ENCODE data around the gene ANK3. TPM values are rescaled to one million over a fixed set of nuclear protein-coding genes. Genes with fewer than 3 reads are reported as not detected.

ANK3 gene
- total RNA-seq, 2 donors from 2014 or later, result 58.5 to 71.2 TPM

DNA sequence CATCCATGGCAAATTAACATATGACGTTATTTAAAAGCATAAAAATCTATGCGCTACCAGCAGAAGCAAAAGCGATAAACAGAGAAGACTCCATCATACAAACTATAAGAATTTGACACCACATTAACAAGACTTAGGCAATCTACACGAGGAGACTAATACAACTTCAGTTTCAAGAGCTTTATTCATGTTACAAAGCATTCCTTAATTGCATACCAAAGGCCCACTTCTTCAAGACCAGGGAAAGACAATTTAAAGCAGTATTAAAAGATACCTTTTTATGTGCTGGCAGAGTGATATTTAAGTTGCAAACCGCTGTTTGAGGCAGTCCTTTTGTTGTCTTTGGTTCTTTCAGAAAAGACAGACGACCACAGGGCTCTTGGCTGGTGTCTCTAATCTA lies 307.3 kb downstream of the ANK3 start:
- Mint-ChIP-seq H3K4me3 (no peak overlapping the region), H3K4me1 (no peaks in the 10 kb centered on the region), H3K27ac (peak overlapping the region; percentile 34), H3K27me3 (no peaks in the 10 kb centered on the region), H3K36me3 (ENCODE audit: low read depth) (peaks cover 10% of the 10 kb centered on the region)
- H3K9me3 ChIP-seq (ENCODE audit: control insufficient read depth, low read length, poor library complexity, severe bottlenecking), result no peaks in the 10 kb centered on the region
- DNase-seq, result no peak
- no peak for ATAC-seq

DNA sequence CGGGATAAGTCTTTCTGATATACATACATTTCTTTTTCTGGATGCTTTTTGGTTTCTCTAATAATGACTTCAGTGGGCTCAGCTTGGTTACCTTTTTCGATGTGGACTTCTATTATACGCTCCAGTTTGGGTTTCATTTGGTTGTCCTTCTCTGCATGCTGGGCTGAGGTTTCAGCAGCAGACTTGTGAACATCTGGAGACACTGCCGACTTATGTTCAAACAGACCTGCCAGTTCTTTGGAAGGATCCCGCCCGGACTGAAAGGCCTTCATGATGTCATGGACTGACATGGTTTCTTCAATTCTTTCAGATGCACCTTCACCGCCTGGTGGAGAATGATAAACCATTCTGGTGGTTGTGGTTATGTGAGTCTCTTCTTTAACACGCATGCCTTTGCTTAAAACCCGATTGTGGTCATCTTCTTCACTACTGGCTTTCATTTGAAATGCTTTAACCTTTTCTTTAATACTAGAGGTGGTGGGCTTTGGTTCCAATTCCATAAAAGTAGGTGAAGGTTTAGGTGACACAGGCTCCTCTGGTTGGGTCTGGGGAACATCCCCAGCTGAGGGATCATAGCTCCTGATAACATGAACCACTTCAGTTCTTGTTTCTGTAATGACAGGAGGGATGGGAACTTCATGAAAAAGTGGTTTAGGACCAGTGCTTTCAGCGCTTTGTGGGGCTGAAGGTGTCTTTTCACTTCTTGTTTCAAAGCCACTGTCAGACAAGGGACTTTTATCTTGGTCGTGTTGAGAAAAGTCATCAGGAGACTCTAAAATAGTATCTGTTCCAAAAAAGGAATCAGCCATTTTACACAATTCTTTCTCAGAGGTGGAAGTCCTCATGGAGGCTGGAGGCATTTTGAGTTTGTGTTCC lies 315.7 kb downstream of the ANK3 start:
- H3K9me3 ChIP-seq (ENCODE audit: control insufficient read depth, low read length, poor library complexity, severe bottlenecking), result no peaks in the 10 kb centered on the region
- Mint-ChIP-seq H3K27me3 (no peaks in the 10 kb centered on the region), H3K27ac (no peak overlapping the region), H3K36me3 (ENCODE audit: low read depth) (peaks cover 20% of the 10 kb centered on the region), H3K4me1 (peaks cover 4% of the 10 kb centered on the region), H3K4me3 (no peak overlapping the region)
- ATAC-seq (no peak), DNase-seq (no peak)

DNA sequence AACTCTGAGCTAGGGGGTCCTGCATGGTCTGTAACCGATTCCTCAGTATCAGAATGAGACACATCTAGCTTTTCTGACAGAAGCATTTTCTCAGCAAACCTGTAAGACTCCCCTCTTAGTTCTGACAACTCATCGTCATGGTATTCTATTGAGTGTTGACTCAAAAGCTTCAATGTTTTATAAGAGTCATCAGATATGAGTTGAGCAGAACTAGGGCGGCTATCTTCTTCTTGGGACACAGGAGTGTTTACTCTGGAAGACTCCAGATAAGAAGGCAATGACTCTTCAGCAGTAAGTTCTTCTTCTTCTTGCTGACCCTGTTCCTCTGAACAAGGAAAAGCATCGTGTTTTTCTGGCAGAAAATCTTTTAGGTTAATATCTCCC lies 316.3 kb downstream of the ANK3 start:
- Mint-ChIP-seq H3K27me3 (no peaks in the 10 kb centered on the region), H3K36me3 (ENCODE audit: low read depth) (peaks cover 20% of the 10 kb centered on the region), H3K4me3 (no peak overlapping the region), H3K4me1 (peaks cover 4% of the 10 kb centered on the region), H3K27ac (no peak overlapping the region)
- no peak for DNase-seq
- no peaks in the 10 kb centered on the region for H3K9me3 ChIP-seq (ENCODE audit: control insufficient read depth, low read length, poor library complexity, severe bottlenecking)
- ATAC-seq, result no peak

DNA sequence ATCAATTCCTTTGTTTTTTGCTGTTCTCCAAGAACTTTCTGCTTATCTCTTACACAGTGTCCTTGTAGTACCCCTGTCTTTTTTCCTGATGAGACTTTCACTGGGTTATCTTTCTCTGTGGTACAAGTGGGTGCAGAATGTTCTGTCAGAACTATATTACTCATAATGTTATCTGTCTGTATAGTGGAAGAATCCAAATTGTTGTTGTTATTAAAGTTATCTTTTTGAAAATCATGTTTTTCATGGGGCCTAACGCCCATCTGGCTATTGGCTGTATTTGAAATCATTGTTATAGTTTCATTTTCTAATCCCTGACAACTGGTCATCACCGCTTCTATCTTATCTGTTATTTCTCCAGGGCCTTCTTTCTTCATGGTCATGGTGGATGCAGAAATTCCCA lies 320.4 kb downstream of the ANK3 start:
- Mint-ChIP-seq H3K36me3 (ENCODE audit: low read depth) (peaks cover 5% of the 10 kb centered on the region), H3K4me1 (no peaks in the 10 kb centered on the region), H3K4me3 (no peak overlapping the region), H3K27ac (no peak overlapping the region), H3K27me3 (no peaks in the 10 kb centered on the region)
- no peak for DNase-seq
- no peaks in the 10 kb centered on the region for H3K9me3 ChIP-seq (ENCODE audit: control insufficient read depth, low read length, poor library complexity, severe bottlenecking)
- no peak for ATAC-seq

DNA sequence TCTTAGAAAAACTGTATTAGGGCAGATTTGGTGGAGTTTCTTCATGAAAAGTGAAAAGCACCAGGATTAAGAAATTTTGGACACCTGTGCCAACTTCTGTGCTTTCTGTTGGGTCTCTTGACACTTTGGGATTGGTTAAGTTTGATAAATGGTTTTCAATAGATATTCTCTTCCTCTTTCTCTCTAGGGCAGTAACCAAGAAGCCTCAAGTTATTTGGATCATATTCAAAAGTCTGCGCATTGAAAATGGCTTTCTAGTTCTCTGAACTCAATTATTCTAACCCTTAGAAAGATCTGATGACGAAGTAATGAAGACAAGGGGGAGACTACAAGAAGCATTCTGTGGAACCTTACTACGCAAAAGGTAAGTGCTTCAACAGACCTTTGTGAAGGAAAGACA lies 339.3 kb downstream of the ANK3 start:
- no peak for DNase-seq
- Mint-ChIP-seq H3K4me3 (no peak overlapping the region), H3K27ac (no peak overlapping the region), H3K36me3 (ENCODE audit: low read depth) (peaks cover 3% of the 10 kb centered on the region), H3K4me1 (no peaks in the 10 kb centered on the region), H3K27me3 (no peaks in the 10 kb centered on the region)
- H3K9me3 ChIP-seq (ENCODE audit: control insufficient read depth, low read length, poor library complexity, severe bottlenecking), result no peaks in the 10 kb centered on the region
- ATAC-seq, result no peak

DNA sequence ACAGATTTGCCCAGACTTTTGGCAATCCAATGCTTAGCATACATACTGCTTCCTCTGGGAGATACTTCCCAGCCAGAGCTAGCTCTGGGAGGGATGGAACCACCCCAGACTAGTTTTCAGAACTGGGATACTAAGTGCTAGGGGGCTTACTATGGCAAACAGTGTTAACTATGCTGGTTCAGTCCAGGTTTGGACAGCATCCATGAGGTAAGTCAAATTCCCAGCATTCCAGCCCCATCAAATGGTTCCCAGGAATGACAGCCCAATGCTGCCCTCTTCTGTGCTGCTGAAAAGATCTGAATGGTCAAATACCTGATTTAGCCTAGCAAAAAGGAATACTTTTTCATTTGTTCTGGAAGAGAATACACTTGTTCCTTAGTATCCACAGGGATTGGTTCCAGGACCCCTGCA lies 341.6 kb downstream of the ANK3 start:
- H3K36me3 Mint-ChIP-seq (ENCODE audit: low read depth), result peaks cover 2% of the 10 kb centered on the region
- H3K27me3 Mint-ChIP-seq, result no peaks in the 10 kb centered on the region
- H3K4me3 Mint-ChIP-seq, result no peak overlapping the region
- no peaks in the 10 kb centered on the region for H3K4me1 Mint-ChIP-seq
- DNase-seq (no peak), ATAC-seq (no peak)
- H3K27ac Mint-ChIP-seq, result no peak overlapping the region
- H3K9me3 ChIP-seq (ENCODE audit: control insufficient read depth, low read length, poor library complexity, severe bottlenecking), result no peaks in the 10 kb centered on the region

DNA sequence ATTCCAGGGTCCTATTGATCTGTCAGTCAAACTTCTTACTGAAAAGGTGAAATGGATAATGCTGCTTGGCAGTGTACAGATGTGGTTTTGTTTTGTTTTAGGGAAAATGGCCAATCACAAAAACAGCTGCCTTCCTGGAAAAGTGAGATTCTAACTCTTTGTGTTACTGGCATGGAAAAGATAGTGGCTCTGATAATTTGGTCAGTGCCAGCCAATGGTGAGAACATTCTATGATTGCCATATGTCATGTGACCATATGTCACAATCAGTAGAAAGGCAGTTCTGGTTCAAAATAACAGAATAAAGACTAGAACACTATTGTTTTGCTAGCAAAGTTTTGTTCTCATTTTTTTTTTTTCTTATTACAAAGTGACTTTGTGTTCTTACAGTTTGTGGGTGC lies 344.1 kb downstream of the ANK3 start:
- DNase-seq, result no peak
- peaks cover 4% of the 10 kb centered on the region for H3K36me3 Mint-ChIP-seq (ENCODE audit: low read depth)
- H3K4me3 Mint-ChIP-seq, result no peak overlapping the region
- H3K4me1 Mint-ChIP-seq, result no peaks in the 10 kb centered on the region
- no peak overlapping the region for H3K27ac Mint-ChIP-seq
- ATAC-seq, result no peak
- H3K9me3 ChIP-seq (ENCODE audit: control insufficient read depth, low read length, poor library complexity, severe bottlenecking), result no peaks in the 10 kb centered on the region
- H3K27me3 Mint-ChIP-seq, result no peaks in the 10 kb centered on the region

DNA sequence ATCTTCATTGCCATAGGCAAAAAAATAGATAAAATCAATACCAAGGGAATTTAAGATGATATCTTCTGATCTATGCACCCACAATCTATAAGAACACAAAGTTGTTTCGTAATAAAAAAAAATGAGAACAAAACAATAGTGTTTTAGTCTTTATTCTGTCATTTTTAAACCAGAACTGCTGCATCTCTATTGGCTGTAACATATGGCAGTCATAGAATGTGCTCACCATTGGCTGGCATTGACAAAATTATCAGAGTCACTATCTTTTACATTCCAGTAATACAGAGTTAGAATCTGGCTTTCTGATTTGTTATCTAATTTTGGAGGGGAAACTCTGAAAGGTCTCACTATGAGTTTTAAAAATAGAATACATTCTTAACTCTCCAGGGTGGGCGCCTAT lies 344.7 kb downstream of the ANK3 start:
- DNase-seq (no peak), ATAC-seq (no peak)
- Mint-ChIP-seq H3K36me3 (ENCODE audit: low read depth) (peaks cover 4% of the 10 kb centered on the region), H3K4me3 (no peak overlapping the region), H3K4me1 (no peaks in the 10 kb centered on the region), H3K27me3 (no peaks in the 10 kb centered on the region), H3K27ac (no peak overlapping the region)
- H3K9me3 ChIP-seq (ENCODE audit: control insufficient read depth, low read length, poor library complexity, severe bottlenecking), result no peaks in the 10 kb centered on the region

DNA sequence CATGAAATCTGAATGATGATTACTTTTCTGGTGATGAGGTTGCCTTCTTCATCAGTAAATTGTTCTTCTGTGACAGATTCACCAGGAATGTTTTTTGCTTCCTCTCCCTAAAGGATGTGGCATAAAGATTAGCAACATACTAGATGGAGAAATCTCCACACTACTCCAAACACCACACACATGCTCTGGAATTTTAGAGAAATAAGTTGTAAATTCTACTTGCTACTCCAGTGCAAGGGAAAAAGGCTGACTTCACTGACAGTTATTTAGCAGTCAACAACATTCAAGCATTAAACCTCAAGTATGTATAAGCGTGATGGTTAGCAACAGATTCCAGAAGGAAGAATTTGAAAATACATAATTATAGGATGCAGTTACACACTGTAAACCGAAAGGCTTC lies 345.4 kb downstream of the ANK3 start:
- no peak for ATAC-seq
- peaks cover 4% of the 10 kb centered on the region for H3K36me3 Mint-ChIP-seq (ENCODE audit: low read depth)
- H3K4me3 Mint-ChIP-seq, result no peak overlapping the region
- H3K4me1 Mint-ChIP-seq, result no peaks in the 10 kb centered on the region
- H3K27ac Mint-ChIP-seq, result no peak overlapping the region
- no peak for DNase-seq
- no peaks in the 10 kb centered on the region for H3K27me3 Mint-ChIP-seq
- H3K9me3 ChIP-seq (ENCODE audit: control insufficient read depth, low read length, poor library complexity, severe bottlenecking), result no peaks in the 10 kb centered on the region

DNA sequence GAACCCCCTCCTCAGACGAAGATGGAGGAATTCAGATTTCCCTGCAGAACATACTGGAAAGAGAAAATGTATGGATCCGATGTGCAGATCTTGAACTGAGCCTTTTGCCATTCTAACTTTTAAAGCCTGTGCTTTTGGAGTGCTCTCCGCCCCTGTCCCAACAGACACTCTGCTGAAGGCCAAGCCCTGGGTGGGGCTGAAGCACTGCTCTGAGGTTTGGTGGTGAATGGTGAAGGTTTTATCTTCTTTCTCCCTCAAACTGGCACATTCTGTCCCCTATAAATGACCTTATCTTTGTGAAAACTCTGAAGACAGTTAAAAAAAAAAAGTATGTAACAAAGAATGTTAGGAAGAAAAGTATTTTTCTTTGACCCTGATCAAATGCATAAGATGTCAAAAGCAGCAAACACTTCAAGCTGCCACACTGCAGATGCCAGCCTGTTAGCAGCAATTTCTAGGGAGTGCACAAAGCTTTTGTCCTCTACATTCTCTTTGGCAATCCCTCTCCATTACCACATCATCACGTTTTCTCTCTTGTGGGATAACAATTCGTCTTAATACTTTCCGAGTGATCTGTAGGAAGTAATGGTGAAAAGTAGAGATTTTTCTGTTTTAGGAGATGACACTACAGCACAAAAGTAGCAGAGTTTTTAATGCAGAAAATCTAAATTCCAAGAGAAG lies 346.0 kb downstream of the ANK3 start:
- Mint-ChIP-seq H3K27ac (no peak overlapping the region), H3K4me3 (no peak overlapping the region), H3K4me1 (no peaks in the 10 kb centered on the region), H3K27me3 (no peaks in the 10 kb centered on the region), H3K36me3 (ENCODE audit: low read depth) (peaks cover 5% of the 10 kb centered on the region)
- no peaks in the 10 kb centered on the region for H3K9me3 ChIP-seq (ENCODE audit: control insufficient read depth, low read length, poor library complexity, severe bottlenecking)
- no peak for ATAC-seq
- DNase-seq, result no peak

DNA sequence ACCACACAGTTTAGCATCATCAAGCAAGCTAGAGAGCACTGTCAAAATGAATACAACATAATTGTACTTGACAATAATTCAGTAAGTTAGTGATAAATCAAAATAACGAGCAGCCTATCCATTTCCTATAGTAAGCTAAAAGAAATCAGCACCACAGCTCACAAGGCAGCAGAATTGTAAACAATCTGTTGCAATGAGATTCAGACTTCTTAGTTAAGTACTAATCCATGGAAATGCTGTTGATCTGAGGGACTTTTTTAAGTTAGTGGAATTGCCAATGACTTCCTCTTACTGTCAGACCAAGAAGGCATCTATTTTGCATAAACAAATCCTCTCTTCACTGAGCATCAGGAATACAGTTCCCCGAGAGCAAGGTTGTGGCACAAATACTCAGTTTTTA lies 346.8 kb downstream of the ANK3 start:
- DNase-seq (no peak), ATAC-seq (no peak)
- no peak overlapping the region for H3K4me3 Mint-ChIP-seq
- H3K36me3 Mint-ChIP-seq (ENCODE audit: low read depth), result peaks cover 8% of the 10 kb centered on the region
- no peaks in the 10 kb centered on the region for H3K9me3 ChIP-seq (ENCODE audit: control insufficient read depth, low read length, poor library complexity, severe bottlenecking)
- H3K4me1 Mint-ChIP-seq, result no peaks in the 10 kb centered on the region
- H3K27me3 Mint-ChIP-seq, result no peaks in the 10 kb centered on the region
- H3K27ac Mint-ChIP-seq, result no peak overlapping the region

DNA sequence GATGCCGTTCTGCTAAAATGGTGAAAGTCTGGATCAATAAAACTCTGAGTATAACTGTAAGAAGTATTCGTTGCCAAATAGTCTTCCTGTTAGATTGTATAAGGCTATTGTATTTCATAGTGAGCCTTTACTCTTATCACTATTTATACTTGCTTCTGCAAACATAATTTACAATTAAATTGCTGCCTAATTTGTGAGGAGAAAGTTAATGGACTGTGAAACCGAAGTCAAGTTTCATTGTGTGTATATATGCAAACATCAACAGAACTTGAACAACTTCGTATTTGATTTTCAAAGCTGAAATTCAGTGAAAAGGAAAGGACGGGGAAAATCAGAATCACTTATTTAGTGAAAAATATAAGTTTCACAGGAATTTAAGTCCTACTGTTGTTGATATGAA lies 347.4 kb downstream of the ANK3 start:
- Mint-ChIP-seq H3K4me1 (peaks cover 3% of the 10 kb centered on the region), H3K4me3 (no peak overlapping the region), H3K27ac (no peak overlapping the region), H3K27me3 (no peaks in the 10 kb centered on the region), H3K36me3 (ENCODE audit: low read depth) (peaks cover 8% of the 10 kb centered on the region)
- H3K9me3 ChIP-seq (ENCODE audit: control insufficient read depth, low read length, poor library complexity, severe bottlenecking), result no peaks in the 10 kb centered on the region
- ATAC-seq, result no peak
- DNase-seq, result no peak

DNA sequence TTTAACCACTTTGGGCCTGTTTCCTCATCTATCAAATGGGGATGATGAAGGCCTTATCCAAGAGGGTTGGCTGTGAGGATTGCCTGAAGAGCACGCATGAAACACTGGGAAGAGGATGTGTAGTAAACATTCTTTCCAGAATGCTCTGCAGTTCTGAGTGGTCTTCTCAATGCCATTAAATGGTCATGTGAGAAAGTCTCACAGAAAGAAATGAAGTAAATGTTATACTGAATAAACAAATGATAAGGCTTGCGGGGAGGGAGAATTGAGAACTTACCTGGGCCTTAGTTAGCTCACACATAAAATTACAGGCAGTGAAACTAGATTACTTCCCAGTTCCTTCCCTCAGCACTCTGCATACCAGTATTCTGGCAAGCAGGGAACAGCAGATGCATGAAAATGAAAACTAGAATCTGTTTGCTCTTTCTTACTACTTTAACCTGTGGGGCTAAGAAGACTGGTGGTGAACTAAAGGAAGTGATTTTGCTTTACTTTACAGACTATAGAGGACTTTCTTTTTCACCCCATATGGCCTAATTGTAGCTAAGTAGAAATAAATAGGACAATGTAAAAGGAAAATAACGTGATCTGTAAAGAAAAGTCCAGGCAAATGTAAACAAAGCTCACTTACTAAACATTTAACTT lies 348.1 kb downstream of the ANK3 start:
- H3K36me3 Mint-ChIP-seq (ENCODE audit: low read depth), result peaks cover 12% of the 10 kb centered on the region
- H3K4me1 Mint-ChIP-seq, result peaks cover 7% of the 10 kb centered on the region
- H3K4me3 Mint-ChIP-seq, result no peak overlapping the region
- H3K9me3 ChIP-seq (ENCODE audit: control insufficient read depth, low read length, poor library complexity, severe bottlenecking), result no peaks in the 10 kb centered on the region
- DNase-seq (no peak), ATAC-seq (no peak)
- H3K27ac Mint-ChIP-seq, result no peak overlapping the region
- H3K27me3 Mint-ChIP-seq, result no peaks in the 10 kb centered on the region

Measured in T-helper 17 cell (primary cell).